Tibial nerve (tissue), 3 donors: ENCODE measurements around the gene RIMS4.

Experiments
- POLR2A ChIP-seq, 2 donors: fragments of 450-650 bp; IDR thresholded peaks; one replicate each; pipeline ENCODE4 v1.6.1; 2017; ENCODE audit warnings: antibody characterized with exemption in 2 of 2, mild to moderate bottlenecking in 2 of 2, moderate library complexity in 2 of 2
- TF ChIP-seq, protein P1 (sequence below), 5 experiments: fragments of 200-600 bp in 3 of 5; fragments of 450-650 bp in 2 of 5; sonication (generic) in 3 of 5; IDR thresholded peaks; one replicate each; pipeline ENCODE4 v1.5.1; 2016 to 2019; ENCODE audit warnings: antibody characterized with exemption in 5 of 5, mild to moderate bottlenecking in 3 of 5, moderate library complexity in 2 of 5

DNA sequence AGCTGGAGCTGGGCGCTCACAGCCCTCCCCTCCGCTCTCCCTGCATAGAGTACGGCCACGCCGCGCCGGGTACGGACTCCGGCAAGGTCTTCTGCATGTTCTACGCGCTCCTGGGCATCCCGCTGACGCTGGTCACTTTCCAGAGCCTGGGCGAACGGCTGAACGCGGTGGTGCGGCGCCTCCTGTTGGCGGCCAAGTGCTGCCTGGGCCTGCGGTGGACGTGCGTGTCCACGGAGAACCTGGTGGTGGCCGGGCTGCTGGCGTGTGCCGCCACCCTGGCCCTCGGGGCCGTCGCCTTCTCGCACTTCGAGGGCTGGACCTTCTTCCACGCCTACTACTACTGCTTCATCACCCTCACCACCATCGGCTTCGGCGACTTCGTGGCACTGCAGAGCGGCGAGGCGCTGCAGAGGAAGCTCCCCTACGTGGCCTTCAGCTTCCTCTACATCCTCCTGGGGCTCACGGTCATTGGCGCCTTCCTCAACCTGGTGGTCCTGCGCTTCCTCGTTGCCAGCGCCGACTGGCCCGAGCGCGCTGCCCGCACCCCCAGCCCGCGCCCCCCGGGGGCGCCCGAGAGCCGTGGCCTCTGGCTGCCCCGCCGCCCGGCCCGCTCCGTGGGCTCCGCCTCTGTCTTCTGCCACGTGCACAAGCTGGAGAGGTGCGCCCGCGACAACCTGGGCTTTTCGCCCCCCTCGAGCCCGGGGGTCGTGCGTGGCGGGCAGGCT lies 60.1 kb downstream of the RIMS4 start:
- TF ChIP-seq, protein P1, sequence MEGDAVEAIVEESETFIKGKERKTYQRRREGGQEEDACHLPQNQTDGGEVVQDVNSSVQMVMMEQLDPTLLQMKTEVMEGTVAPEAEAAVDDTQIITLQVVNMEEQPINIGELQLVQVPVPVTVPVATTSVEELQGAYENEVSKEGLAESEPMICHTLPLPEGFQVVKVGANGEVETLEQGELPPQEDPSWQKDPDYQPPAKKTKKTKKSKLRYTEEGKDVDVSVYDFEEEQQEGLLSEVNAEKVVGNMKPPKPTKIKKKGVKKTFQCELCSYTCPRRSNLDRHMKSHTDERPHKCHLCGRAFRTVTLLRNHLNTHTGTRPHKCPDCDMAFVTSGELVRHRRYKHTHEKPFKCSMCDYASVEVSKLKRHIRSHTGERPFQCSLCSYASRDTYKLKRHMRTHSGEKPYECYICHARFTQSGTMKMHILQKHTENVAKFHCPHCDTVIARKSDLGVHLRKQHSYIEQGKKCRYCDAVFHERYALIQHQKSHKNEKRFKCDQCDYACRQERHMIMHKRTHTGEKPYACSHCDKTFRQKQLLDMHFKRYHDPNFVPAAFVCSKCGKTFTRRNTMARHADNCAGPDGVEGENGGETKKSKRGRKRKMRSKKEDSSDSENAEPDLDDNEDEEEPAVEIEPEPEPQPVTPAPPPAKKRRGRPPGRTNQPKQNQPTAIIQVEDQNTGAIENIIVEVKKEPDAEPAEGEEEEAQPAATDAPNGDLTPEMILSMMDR (IDR thresholded peaks at IDR 0.05) = peak in 3 of 5 experiments; percentile 13 to 26 (median 14)
- TF ChIP-seq POLR2A (IDR thresholded peaks at IDR 0.05) = no peak
